Globus pallidus (tissue), 1 donor: ENCODE results near the gene RGS7.
"Not testable (repeated sequence)": the region's sequence is repeated elsewhere in the genome, so short reads cannot be mapped to it uniquely, and the experiment has no call there.

Experiments
- DNase-seq: peaks from one replicate; pipeline ENCODE4 v3.0.0-alpha.2; 2015; ENCODE audit warnings: low spot score

The RGS7 gene

DNA sequence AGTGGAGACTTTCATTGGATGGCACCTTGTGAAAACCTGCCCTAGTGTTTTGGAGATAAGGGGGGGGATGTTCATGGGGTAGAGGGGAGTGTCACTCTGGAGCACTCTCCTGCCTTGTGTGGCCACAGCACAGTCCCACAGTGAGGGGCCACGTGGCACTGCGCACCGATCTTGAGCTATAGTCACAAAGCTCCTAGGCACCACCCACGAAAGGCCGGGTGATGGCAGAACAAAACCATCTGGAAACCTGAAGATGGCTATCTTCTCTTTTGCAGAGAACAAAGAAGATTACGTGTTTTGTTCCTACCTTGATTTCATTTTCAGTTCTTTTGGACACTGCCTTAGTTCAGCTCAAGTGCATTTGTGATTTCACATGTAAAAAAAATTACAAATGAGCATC, 220.6 kb downstream of the RGS7 start:
- no peak for DNase-seq

DNA sequence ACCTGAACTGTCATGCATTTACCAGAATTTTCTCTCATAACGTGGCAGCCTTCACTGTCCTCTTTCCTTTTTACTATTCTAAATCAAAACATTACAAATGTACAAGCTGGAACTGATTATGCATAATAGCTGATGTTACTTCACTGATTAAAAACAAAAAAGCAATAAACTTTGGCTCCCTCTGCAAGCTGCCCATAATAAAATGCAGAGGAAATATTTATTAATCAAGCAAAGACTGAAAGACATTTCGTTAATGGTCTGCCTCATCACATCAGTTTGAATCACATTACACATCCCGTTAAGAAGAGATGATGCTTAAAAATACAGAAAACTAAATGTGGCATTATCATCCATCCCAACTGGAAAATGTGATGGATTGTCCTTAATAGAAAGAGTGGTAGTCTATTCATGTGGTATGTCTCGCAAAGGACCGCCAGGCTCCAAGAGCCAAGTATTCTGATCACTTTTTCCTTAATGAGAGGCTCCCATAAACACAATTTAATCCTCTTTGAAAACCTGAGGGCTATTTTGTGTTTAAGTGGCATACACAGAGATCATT, 225.3 kb downstream of the RGS7 start:
- DNase-seq, result no peak

DNA sequence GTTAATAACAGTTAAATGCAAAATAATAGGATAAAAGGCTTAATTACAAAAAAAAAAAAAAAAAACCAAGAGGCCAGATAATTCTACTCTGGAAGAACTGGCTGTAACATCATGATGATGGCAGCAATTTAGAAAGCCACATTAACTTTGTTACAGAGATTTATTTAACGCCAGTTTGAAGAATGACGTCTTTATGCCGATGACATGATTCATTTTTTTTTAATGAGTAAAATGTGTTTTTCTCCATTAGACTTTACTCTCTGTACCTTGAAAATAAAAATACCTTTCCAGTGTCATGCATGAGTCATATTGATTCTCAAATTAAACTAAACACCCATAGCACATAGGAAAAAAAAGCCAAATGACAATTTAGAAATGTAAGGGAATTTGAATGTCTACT, 226.1 kb downstream of the RGS7 start:
- no peak for DNase-seq

DNA sequence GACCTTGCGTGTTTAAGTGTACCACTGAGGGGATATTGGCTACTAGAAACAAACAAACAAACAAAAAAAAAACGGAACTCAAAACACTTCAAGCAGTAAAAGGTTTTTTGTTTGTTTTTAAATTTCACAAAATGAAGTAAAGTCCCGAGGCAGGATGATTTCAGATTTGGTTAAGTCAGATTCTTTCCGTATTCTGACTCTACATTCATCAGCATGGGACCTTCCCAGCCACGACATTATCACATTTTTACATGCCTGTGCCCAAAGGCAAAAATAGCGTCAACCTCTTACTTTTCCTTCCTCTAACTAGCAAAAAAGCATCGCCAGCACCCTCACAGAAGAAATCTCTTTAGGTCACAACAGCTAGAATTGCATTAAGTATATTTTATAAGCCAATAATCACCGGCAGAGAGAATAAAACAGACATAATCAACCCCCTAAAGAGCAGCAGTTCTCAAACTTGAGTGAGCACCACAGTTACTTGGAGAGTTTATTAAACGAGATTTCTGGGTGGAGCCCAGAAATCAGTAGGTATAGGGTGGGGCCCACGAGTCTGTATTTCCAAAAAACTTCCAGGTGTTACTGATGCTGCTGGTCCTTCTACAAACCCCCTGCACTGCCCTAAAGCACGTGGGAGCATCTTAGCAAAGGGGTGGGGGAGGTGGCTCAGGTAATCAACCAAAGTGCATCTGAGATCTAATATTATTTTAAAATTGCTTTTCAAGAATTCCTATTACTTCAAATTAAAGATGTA, 227.6 kb downstream of the RGS7 start:
- DNase-seq, result no peak

DNA sequence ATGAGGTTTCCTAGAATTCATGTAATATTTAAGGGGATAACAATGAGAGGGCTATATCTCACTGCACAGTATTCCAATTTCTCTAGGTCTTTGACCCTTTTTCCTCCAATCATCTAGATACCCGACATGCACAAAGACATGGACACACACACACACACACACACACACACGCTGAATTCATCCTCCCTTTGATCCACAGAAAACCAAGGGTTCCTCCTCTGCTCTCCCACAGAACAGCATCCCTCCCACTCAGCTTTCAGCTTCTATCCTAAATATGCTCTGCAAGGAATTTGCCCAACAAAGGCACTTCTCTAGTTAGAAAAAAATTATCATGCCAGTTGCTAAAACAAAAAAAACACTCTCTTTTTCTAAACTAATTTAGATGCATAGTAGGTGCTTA, 231.7 kb downstream of the RGS7 start:
- DNase-seq, result no peak

DNA sequence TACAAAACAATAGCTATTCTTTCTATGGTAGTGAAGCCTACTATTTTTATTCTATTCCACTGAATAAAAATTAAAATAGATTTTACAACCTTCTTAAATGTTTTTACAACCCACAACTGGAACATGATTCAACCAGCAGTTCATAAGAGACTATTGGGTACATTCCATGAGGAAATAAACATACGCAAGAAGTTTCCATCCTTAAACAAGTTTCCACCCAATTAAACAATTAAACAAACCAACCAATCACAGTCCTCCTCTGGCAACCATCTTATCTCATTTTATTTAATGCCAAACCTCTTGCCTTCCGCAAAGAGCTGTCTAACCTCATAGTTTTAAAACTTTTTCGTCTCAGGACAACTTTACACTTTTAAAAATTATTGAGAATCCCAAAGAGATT, 239.0 kb downstream of the RGS7 start:
- DNase-seq, result no peak

DNA sequence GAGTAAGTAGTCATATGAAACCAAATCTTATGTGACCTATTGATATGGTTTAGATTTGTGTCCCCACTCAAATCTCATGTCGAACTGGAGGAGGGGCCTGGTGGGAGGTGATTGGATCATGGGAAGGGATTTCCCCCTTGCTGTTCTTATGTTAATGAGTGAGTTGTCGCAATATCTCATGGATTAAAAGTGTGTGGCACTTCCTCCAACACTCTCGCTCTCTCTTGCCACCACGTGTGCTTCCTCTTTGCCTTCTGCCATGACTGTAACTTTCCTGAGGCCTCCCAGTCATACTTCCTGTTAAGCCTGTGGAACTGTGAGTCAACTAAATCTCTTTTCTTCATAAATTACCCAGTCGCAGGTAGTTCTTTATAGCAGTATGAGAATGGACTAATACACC, 241.2 kb downstream of the RGS7 start:
- DNase-seq, result no peak

DNA sequence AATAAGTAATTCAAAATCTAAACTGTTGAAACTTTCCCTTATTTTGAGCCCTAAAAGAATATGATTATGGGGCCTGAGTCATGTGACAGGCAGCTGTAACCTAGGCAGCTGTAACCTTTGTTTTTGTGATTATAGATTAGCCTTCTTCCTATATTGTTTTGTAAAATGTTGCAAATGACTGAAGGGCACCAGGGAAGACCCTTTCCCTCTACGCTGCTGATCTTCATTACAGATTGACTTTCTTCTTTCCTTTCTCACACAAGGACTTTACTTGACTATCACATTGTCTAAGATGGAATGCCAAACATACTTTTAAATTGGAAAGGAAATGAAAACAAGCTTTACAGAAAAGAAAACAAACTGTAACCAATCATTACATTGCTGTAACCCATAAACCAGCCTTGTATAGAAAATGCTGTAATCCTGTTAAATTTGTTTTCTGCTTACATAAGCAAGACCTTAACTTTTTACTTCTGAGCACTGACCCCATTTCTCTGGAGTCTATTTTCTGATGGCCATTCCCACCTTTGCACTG, 242.2 kb downstream of the RGS7 start:
- no peak for DNase-seq

DNA sequence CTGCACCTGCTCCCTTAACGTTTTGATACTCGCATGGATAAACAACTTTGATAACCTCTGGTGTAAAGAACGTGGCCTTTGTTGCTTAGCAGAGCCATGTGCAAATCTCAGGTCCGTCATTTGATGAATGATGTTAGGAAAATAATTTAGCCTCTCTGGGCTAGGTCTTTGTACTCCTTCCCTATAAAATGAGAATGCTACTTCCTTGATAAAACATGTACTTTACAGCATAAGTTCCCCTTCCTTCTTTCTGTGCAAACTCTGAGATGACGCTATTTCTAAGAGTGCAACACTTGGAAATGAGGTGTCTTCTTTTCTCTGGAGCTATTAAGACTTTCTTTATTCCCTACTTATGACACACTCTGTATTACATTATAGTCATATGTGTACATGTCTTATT, 243.4 kb downstream of the RGS7 start:
- no peak for DNase-seq

DNA sequence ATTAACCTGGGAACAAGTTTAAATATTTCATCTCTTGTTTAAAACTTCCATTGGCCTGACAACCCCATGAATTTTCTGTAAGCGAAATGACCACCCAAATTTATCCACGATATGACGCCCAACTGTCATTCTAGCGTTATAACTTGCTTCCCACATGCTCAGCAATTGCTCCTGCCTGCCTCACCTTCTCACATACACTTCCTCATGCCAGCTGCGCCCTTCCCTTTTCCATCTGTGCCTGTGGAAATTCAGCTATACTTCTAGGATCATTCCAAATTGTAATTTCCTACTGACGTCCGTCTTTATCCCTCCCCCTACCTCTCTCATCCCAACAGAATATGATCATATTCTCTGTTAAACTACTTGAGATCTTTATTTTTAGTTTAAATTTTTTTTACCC, 248.0 kb downstream of the RGS7 start:
- no peak for DNase-seq

DNA sequence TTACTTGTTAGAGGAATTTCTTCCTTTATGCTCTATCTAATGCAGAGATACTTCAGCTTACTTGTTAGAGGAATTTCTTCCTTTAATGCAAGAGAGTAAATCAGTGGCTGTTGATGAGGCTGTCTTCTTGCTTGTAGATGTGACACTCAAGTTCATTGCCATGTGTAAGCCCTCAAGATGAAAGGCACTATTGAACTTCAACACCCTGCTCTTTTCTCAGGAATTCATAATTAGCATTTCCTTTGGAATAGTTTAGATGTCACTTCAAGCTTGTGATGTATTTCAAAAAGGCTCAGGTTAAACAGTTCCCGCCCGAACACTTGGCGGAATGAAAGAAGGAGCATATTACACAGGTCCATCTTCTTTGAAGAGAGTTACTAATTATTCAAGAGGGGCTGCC, 251.9 kb downstream of the RGS7 start:
- DNase-seq, result no peak

DNA sequence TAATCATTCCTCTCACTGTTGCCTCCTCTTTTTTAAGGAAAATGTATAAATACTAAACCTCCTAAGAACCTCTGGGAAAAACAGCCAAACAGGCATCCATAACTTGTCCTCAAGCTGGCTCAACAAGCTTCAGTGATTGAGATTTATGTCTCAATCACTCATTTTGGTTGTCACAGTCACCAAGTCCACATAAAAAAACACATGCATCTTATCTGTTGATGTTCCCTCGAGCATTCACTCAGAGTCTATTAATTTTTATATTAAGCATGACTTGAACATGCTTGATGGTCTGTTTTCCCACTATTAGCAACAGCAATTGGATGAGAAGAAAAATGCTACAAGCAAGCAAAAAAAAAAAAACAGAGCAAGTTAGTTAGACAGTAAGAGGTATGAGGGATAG, 254.3 kb downstream of the RGS7 start:
- no peak for DNase-seq

DNA sequence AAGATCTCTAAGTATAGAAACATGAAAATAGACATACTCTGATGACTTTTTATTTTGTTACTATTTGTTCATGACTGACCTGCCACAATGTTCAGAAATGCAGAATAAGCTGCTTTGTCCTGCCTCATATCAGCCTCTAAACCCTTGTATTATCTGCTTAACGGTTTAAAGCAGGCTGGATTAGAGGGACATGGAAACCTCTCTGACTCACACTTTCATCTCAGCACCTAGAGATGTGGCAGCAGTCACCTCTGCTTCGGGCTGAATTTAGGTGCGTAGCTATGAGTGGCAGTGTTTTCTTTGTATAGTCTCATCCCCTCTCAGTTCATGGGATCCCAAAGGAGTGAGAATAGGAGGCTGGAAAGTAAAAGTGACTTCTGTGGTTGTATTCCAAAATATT, 255.4 kb downstream of the RGS7 start:
- DNase-seq, result no peak

DNA sequence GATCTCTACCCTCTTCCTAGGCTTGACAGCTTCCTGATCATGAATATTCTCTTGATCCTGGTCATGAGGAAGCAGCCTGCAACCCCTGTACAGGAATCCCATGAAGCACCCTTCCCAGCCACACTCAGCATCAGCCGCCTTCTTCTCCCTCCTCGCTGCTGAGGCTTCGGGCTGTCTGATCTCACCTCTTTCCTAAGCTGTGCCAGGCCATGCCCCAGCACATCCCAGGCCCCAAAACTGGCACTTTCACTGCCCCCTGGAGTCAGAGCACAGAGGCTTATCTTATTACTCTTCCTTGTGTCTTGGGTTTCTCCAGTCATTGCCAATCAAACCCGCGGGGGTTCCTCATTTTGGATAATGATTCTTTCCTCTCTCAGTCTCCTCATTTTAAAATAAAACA, 259.5 kb downstream of the RGS7 start:
- no peak for DNase-seq

DNA sequence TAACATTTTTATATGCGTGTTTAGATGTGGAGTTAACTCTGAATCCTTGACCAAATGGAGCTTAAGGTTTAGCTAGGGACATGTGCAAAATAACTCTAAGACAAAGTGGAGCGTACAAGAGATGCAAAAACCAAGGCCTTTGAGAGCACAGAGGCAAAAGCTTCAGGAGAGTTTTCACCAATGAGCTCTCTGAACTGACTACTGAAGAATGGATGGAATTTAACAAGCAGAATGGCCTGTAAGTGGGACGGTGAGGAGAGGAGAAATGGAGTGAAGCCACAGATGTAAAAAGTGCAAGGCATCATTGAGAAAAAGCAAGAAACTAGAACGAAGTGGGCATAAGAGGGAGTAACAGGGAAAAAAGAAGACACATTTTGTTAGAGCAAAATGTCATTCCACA, 260.0 kb downstream of the RGS7 start:
- DNase-seq, result no peak

DNA sequence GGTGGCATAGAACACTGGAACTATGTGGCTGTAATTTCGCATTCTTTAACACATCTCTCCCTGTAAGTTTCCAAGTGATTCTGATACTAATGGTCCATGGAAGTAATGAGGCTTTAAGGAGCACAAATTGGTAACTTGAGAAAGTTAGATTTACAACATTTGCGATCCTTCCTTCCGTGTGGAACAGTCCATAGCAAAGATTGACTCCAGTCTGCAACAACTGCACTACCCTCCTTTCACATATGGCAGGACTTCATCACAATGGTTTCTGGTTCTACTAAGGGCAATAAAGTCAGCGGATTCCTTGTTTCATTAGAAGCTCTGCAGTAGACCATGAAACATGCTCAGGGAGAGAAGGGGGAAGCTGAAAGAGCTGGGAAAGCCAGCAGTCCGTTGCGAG, 261.2 kb downstream of the RGS7 start:
- no peak for DNase-seq

DNA sequence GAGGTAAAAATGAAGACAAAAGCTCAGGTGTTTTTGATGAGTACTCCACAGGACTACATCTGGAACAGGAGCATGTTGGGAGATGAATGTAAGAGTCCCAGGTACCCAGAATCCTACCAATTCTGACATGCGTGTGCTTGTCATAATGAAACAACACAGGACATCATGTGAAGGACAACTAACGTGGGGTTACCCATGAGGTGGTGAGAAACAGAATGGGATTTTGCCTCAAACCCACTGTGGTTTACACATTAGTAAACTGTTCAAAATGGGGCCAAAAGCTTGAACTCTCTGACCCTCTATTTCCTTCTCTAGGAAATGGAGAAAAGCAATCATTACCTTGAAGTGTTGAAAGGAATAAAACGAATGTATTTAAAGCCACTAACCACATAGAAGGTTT, 266.2 kb downstream of the RGS7 start:
- DNase-seq, result no peak

DNA sequence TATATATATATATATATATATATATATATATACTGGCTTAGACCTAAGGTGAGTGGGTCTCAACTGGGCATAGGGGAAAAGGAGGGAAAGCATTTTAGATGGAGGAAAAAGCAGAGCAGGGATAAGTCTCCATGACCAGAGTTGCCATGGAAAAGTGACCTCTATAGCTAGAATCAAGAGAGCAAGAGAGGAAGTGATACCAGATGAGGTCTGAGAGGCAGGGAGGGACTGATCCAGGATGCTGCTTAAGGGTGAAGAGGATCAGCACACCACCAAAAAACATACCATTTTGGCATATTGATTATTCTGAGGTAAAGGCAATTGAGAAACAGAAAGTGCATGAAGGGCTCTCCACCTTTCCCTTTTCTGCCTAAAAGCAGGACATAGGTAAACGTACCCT, 267.9 kb downstream of the RGS7 start:
- not testable (repeated sequence) for DNase-seq

DNA sequence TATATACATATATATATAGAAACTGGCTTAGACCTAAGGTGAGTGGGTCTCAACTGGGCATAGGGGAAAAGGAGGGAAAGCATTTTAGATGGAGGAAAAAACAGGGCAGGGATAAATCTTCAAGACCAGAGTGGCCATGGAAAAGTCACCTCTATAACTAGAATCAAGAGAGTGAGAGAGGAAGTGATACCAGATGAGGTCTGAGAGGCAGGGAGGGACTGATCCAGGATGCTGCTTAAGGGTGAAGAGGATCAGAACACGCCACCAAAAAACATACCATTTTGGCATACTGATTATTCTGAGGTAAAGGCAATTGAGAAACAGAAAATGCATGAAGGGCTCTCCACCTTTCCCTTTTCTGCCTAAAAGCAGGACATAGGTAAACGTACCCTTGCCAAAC, 268.9 kb downstream of the RGS7 start:
- DNase-seq, result not testable (repeated sequence)

DNA sequence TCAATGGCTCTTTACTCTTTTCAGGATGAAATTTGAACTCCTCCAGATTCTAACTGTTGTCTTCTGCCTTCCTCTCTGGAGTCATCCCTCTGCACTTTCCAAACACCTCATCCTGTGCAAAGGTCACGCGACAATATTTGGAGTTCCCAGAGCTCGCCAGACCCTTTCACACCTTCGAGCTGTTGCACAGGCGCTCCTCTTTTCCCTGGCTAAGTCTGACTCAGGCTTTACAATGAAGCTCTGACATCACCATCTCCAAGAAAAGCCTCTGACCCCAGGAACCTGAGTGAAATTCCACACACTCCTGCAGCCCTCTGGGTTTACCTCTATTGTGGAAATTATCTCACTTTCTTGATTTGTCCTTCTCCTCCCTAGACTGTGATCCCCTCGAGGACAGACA, 270.3 kb downstream of the RGS7 start:
- no peak for DNase-seq

DNA sequence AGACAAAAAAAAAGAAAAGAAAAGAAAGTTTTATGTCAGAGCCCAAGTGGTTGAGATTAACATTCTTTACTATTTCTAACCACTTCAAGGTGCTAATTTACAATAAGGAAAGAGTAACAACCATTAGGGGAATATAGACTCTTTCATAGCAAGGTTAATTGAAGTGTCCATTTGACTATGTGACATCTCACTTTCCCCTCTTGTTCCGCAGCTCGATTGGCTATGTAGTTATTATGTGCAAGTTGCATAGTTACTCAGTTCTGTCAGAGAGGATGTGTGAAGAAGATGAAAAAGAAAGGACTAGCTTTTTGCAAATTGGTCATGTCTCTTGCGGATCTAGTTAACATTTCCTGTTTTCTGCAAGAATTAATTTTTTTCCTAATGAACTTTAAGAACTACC, 273.7 kb downstream of the RGS7 start:
- DNase-seq, result no peak

DNA sequence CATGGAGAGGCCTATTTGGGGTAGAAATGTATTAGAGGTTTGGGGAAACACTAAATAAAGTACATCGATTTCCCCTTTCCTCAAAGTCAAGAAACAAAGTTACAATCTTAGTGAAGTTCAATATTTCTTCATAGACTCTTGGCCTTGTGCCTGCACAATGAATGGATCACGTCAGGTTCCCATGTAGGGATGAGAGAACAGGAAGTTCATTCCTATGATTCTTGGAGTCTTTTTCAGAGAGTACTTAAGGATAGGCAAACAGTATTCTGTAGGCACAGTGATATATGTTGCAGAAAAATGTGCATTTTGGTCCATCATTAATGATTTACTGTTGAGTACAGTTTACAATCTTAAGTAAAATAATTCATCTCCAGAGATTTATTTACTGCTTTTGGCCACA, 275.5 kb downstream of the RGS7 start:
- no peak for DNase-seq

DNA sequence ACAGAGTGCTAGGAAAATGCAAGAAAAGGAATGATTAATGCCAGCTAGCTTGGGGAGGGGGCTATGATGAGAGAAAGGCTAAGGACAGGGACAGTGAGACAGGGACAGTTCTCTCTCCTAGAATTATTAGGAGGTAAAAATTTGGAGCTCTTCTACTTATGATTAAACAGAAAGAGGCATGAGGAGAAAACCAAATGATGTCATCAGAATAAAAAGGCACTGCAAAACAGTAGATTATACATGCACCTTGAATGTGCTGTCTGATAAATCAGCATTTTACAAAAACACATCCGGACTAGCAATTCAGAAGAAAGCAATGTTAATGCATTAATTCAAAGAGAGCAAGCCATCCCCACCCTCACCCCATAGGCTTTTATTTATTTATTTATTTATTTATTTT, 277.5 kb downstream of the RGS7 start:
- DNase-seq, result no peak

DNA sequence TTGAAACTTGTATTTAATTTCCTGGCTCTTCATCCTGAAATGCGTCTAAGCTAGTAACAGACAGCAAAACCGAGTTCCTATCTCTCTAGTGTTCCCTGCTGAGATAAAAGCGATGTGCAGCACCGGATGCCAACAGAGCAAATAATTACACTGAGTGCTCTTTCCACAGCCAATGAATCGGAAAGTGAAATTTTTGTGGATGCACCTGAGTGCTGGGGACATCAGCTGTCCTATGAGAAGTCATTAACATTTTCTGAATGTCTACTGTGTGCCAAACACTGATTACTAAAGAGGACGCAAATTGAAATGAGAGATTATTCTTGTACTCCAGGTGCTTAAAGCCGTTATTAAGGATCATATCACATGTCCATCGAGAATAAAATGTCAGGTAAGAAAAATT, 278.0 kb downstream of the RGS7 start:
- no peak for DNase-seq
